SK-N-MC (cell line): ENCODE data around the gene CSRP3.

Experiments used
- EZH2 ChIP-seq: fragments of 200-600 bp; sonication (generic); IDR thresholded peaks from one replicate; pipeline ENCODE4 v1.6.1; 2017; ENCODE audit warnings: antibody characterized with exemption
- FOXP2 ChIP-seq: optimal IDR thresholded peaks from 2 replicates; pipeline ENCODE3; 2011; ENCODE audit warnings: mild to moderate bottlenecking, moderate library complexity; ENCODE audit not compliant: insufficient read depth; ENCODE audit errors: extremely low read length, control extremely low read depth
- POLR2AphosphoS5 ChIP-seq: IDR thresholded peaks from 2 replicates; pipeline ENCODE4 v1.6.1; 2012; ENCODE audit warnings: mild to moderate bottlenecking, low read depth, low read length, borderline replicate concordance

DNA sequence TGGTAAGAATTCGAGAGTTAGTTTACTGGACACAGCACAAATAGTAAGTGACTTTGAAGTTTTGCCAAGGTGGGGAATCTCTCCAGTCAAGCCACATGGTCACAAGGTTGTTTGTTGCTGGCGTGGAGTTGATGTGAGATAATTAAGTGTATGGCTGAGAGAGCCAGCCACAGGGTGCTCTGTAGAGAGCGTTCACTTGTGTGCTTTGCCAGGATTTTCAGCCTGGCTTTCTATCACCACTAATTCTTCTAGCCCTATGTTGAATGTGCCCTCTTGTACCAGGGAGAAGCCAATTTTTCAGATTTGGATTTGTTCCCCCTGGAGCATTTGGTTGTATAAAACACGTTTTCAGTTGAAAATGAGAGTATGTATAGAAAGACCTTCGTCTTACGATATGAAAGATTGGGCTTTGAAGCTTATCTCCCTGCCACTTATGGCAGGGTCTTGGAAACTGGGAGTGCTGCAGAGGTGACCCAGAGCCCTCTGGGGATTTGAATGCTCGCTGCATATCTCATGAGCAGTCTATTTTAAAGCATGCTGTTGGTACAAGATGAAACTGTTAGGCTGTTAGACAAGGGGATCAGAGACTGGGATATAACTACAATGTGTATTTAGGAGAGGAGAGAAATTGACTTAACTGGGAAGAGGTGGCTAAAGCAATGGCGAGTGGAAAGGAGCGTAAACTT, 28.6 kb downstream of the CSRP3 start:
- no peak for TF ChIP-seq POLR2AphosphoS5
- no peak for TF ChIP-seq EZH2
- TF ChIP-seq FOXP2: no peak
